ENCODE measurements around the gene RANBP3. TPM values are rescaled to one million over a fixed set of nuclear protein-coding genes. Genes with fewer than 3 reads are reported as not detected.

The RANBP3 gene
- total and polyA plus RNA-seq, 2 of the 8 experiments (the other 6 are each of a cell fraction or from before 2014, with no cell fraction given) = 95.4 to 122 TPM

DNA sequence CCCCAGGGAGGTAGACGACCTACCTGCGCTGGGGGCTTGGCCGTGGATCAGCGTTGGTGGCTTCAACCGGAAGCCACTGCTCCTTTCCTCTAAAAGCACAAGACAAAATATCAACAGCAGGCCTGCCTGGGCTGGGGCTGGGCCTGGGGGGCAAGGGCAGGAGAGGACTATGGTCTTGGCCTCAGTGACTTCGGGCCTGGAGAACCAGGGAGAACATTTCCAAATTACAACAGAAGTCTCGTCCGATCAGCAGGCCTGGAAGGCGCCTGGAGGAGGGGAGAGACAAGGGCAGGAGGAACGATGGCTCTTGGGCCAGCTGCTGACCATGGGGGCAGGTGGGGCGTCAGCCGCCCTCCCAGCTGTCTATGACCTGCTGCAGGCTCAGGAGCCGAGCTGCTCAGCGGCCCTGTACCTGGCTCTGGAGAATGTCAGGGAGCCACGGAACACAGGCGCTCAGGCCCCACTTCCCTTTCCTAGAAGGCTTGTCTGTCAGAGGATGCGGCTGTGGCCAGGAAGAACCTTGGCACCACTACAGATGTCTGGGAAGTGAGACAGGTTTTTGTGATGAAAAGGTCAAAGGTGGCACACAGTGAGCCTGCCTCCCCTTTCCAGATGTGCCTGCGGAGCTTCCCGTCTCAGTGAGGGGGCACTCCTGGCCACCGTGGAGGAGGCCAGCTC is 44.4 kb downstream of the RANBP3 start:
- Histone ChIP-seq H3K4me2 (ENCODE audit: insufficient read depth in 1 of 2, low read depth in 2 of 2, low read length in 2 of 2) (no peak overlapping the region), H3K79me1 (ENCODE audit: low read depth, low read length) (peaks cover 15% of the 10 kb centered on the region), H4K20me1 (replicated peaks in 1 of 2; ENCODE audit: control insufficient read depth in 1 of 2, insufficient read depth in 2 of 2, low read length in 2 of 2) (peaks cover 8 to 25% of the 10 kb centered on the region in 2 experiments), H3K4ac (replicated peaks; ENCODE audit: insufficient read length, low read depth, low read length) (no peak overlapping the region), H3K14ac (ENCODE audit: insufficient read length) (no peak overlapping the region), H3K79me2 (ENCODE audit: control insufficient read depth in 1 of 2, insufficient read depth in 2 of 2, low read length in 2 of 2) (peaks cover 0 to 8% of the 10 kb centered on the region in 2 experiments; a peak in 1 of 4 replicates), H3K27ac (ENCODE audit: low read depth, low read length) (no peak overlapping the region), H2BK15ac (ENCODE audit: low read length) (no peak overlapping the region), H3K4me3 (ENCODE audit: extremely low read depth in 1 of 4, insufficient read depth in 2 of 4, low read depth in 3 of 4, low read length in 4 of 4) (no peak overlapping the region), H2BK12ac (ENCODE audit: low read depth, low read length) (no peak overlapping the region), H4K5ac (ENCODE audit: insufficient read length, low read depth, low read length) (no peak overlapping the region), H3K9ac (replicated peaks in 1 of 4; ENCODE audit: extremely low read depth in 1 of 4, low read depth in 3 of 4, low read length in 3 of 4) (no peak overlapping the region), H2AK5ac (ENCODE audit: low read depth, low read length) (no peak overlapping the region), H4K8ac (ENCODE audit: extremely low read depth, insufficient read depth, low read length) (peak overlapping the region; percentile 45; the same call in 1 of the 2 replicates), H2BK5ac (ENCODE audit: low read depth, low read length) (no peak overlapping the region), H3K9me3 (ENCODE audit: insufficient read depth in 2 of 2, low read depth in 1 of 2, low read length in 1 of 2) (no peaks in the 10 kb centered on the region), H2BK20ac (ENCODE audit: low read length) (no peak overlapping the region), H2BK120ac (replicated peaks; ENCODE audit: low read depth, low read length) (no peak overlapping the region), H3K18ac (ENCODE audit: extremely low read depth, low read length) (no peak overlapping the region), H3K23me2 (ENCODE audit: low read depth, low read length) (no peaks in the 10 kb centered on the region), H3K56ac (replicated peaks; ENCODE audit: insufficient read length, low read depth, low read length) (no peak overlapping the region), H4K91ac (replicated peaks; ENCODE audit: insufficient read length, low read length) (no peak overlapping the region), H3K4me1 (replicated peaks in 1 of 4; ENCODE audit: control insufficient read depth in 3 of 4, insufficient read depth in 4 of 4, low read length in 3 of 4) (no peaks in the 10 kb centered on the region), H2AFZ (ENCODE audit: low read length) (no peak overlapping the region), H3K27me3 (replicated peaks in 1 of 4; ENCODE audit: control insufficient read depth in 3 of 4, extremely low read depth in 1 of 4, insufficient read depth in 3 of 4, low read length in 3 of 4) (no peaks in the 10 kb centered on the region), H3K36me3 (ENCODE audit: control insufficient read depth in 2 of 4, insufficient read depth in 4 of 4, low read length in 3 of 4) (peaks cover 7 to 22% (median 16%) of the 10 kb centered on the region in 4 experiments; a peak in 7 of 8 replicates), H3K23ac (ENCODE audit: insufficient read length) (no peak overlapping the region)
- ChIA-PET CTCF (ENCODE audit: partially characterized antibody) (interaction anchor here (1.5 to 2.1 kb wide), 3 partner anchors 10 to 107 kb away, joined by 3 to 6 read pairs (median 5); no protein-coding TSS in a partner anchor), POLR2A (ENCODE audit: partially characterized antibody) (no interaction called here)
- DNase-seq (ENCODE audit: low read depth in 1 of 2, low spot score in 2 of 2) = no peak
- no peak for FAIRE-seq
- WGBS, 2 experiments (ENCODE audit: extremely low coverage in 1 of 2, insufficient coverage in 1 of 2, insufficient read length in 1 of 2, insufficient replicate concordance in 2 of 2, low coverage in 1 of 2, low lambda C conversion rate in 2 of 2, missing lambda C conversion rate in 1 of 2) = 90% methylated on average over 20 of the region's 20 CpGs; no CpG with 5 or more reads in 1 of the 2 experiments
- TF ChIP-seq BCL11A (IDR thresholded peaks at IDR 0.05; ENCODE audit: low read depth in 2 of 2, low read length in 2 of 2) (no peak), CEBPB (IDR thresholded peaks at IDR 0.05; ENCODE audit: low read depth, low read length) (no peak), HDAC2 (IDR thresholded peaks at IDR 0.05; ENCODE audit: borderline replicate concordance in 1 of 2, low read depth in 2 of 2, low read length in 2 of 2) (no peak), GABPA (IDR thresholded peaks at IDR 0.05; ENCODE audit: borderline replicate concordance, insufficient read depth, low read length) (no peak), POLR2AphosphoS5 (IDR thresholded peaks at IDR 0.05; ENCODE audit: low read depth, low read length) (no peak), RNF2 (IDR thresholded peaks at IDR 0.05; ENCODE audit: borderline replicate concordance, low read depth, low read length, missing control alignments, poor library complexity, severe bottlenecking) (no peak), SP1 (IDR thresholded peaks at IDR 0.05; ENCODE audit: low read depth, low read length) (no peak), EP300 (IDR thresholded peaks at IDR 0.05; ENCODE audit: borderline replicate concordance in 1 of 2, low read depth in 2 of 2, low read length in 2 of 2) (no peak), CTBP2 (IDR thresholded peaks at IDR 0.05; ENCODE audit: borderline replicate concordance, insufficient read depth, insufficient read length, low read length) (no peak), HDAC6 (IDR thresholded peaks at IDR 0.05; ENCODE audit: low read depth, low read length) (no peak), SRF (IDR thresholded peaks at IDR 0.05; ENCODE audit: low read depth, low read length) (no peak)
- TF ChIP-seq, protein P1, sequence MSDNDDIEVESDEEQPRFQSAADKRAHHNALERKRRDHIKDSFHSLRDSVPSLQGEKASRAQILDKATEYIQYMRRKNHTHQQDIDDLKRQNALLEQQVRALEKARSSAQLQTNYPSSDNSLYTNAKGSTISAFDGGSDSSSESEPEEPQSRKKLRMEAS (IDR thresholded peaks at IDR 0.05) = no peak

Data from H1 (cell line).